Stimulated activated naive CD4-positive, alpha-beta T cell (primary cell): ENCODE results near the gene PTPRN2.
"Not testable (repeated sequence)": the region's sequence is repeated elsewhere in the genome, so short reads cannot be mapped to it uniquely, and the experiment has no call there.

ENCODE experiments used
- DNase-seq, 6 experiments: peaks; one replicate each; lab custom pipeline; 2025; lab: John Stamatoyannopoulos, UW

The PTPRN2 gene

DNA sequence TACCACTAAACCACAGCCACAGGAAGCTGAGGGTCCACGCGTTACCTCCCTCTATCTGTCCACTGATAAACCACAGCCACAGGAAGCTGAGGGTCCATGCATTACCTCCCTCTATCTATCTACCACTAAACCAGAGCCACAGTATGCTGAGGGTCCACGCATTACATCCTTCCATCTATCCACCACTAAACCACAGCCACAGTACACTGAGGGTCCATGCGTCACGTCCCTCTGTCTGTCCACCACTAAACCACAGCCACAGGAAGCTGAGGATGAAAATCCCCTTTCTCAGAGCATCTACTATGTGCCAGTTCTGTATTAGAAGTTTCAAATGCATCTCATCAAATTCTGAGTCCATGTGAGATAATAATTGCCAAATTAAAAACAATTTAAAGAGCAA lies 661.5 kb downstream of the PTPRN2 start:
- no peak for DNase-seq

DNA sequence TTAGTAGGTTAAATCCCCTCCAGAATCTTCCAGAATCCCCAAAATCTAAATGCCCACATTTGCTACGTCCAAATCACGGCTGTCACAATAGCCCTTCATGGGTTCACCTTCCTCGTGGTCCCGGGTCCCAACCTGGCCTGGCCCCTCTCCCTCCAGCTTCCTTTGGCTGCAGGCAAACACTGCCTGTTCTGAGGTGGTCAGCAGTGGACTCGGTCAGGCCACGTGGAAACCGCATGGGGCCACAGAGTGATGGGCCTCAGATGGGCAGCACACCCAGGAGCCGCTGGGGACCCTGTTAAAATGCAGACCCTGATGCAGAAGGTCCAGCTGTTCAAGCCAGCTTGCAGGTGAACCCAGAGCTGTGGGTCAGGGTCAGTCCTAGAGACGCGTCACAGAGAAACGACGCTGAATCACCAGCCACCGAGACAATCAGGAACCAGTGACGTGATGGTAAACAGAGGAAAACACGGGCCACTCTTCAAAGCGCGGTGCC lies 662.2 kb downstream of the PTPRN2 start:
- DNase-seq = no peak

DNA sequence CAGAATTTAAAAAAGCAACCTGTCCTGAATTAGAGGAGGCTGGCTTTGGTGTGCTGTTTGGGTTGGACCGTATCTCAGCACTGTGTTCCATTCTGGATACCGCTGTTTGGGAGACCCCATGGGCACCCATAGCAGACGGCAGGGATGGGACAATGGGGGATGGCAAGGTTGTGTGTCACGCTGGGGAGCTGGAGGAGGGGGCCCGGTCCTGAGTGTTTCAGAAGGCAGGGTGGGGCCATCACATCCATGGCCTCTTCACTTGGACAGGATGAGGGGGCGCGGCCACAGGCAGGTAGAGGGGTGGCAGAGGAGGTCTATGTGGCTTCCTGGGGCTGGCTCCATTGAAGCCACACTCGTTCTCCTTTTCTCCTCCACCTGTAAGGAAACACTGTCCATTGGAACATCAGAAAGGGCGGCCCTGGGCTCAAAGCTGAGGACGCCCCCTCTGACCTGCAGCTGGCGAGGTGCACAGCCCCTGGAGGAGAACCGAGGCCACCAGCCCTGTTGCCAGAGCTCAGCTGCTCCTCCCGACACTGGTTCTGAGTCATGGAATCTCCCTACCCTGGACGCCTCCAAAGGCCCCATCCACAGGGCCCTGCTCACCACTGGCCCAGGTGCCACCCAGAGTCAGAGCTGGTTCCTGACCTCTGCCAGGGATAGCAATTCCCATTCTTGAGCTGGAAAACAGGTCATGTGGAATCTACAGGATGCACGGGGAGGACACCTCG lies 663.6 kb downstream of the PTPRN2 start:
- no peak for DNase-seq

DNA sequence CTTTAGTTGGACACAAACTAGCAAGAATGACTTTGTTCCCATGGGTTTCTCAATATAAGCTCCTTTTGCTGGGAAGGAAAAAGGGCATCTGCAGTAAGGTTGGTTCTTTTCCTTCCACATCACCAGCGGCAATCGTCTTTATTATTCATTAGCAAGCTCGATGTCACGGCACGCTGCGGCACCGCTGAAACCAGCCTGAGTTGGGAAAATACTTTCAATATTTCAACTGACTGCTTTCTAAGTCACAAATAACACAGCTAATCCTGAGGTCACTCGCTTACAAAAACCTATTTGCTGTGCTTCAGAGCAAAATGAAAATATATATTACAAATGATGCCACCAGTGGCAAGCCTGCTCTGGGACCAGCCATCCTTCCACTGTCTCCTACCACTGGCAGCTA lies 665.0 kb downstream of the PTPRN2 start:
- no peak for DNase-seq

DNA sequence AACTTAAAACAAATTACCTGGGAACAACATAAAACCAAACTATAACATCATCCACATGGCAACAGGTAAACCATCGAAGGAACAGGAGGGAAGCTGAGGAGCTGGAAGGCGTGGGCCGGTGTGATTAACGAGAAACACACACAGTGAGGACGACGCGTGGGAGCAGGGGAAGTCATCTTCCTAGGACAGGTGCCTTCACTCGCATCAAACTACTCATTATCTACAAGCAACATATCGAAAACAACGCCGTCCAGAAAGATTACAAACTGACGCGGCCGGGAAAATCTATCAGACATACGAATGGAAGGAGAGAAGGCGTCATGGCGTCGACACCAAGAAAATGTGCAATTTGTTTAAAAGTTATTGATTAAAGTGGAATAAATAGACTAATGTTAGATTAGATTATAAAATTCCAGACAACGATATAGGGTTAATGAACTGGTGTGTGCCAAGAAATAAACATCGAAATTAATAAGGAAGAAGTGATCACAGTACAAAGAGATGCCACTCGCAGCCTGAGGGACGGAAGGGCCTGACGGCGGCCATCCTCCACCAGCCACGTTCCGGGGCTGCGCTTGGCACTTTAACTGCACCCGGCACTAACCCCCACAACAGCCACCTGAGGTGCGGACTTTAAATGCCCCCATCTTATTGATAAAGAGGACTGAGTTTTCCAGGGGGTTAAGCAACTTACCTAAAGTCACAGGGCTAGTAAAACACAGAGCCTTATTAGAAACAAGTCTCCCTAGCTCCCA lies 669.1 kb downstream of the PTPRN2 start:
- DNase-seq = no peak

DNA sequence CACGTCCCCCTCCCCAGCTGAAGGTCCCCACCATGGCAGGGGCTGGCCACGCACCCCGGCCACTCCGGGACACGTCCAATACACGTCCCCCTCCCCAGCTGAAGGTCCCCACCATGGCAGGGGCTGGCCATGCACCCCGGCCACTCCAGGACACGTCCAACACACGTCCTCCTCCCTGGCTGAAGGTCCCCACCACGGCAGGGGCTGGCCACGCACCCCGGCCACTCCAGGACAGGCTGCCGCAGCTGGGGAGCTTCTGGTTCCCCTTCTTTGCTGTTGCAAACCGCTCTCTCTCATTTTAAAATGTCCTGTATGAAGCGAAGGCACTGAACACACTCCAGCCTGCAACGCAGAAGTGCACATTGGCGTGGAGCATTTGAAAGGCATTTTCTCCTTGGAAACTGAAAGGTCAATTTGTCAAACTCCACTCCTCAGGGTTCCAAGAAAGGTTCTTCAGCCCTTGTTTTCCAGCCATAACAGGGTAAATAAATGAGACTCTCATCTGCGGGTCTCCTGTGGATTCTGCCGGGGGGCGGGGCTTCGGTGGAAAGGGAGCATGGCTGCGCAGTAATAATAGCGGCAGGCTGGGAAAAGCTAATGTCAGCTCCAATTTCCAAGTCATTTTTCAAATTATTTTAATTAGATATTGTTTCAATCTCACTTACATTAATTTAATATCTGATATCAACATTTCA lies 670.5 kb downstream of the PTPRN2 start:
- no peak for DNase-seq

DNA sequence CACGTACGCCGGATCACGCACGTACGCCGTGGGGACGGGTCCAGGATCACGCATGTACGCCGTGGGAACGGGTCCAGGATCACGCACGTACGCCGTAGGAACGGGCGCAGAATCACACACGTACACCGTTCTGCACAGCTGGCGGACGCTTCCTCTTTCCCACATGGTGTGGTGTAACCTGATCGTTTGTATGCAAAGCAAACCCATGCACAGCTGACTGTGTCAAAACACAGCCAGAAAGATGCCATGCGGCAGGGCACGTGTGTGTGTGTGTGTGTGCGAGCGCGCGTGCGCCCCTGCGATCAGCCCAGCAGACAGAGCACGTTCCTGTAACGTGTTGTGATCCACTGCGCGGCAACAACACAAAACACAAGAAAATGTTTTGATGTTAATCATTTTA lies 677.2 kb downstream of the PTPRN2 start:
- DNase-seq = no peak

DNA sequence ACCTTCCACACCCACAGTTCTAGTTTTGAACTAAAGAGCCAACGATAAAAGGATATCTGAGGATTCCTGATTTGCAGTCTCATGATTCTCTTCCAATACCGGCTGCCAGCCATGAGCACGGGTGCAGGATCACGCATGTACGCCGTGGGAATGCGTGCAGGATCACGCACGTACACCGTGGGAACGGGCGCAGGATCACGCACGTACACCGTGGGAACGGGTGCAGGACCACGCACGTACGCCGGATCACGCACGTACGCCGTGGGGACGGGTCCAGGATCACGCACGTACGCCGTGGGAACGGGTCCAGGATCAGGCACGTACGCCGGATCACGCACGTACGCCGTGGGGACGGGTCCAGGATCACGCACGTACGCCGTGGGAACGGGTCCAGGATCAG lies 677.6 kb downstream of the PTPRN2 start:
- DNase-seq = not testable (repeated sequence)

DNA sequence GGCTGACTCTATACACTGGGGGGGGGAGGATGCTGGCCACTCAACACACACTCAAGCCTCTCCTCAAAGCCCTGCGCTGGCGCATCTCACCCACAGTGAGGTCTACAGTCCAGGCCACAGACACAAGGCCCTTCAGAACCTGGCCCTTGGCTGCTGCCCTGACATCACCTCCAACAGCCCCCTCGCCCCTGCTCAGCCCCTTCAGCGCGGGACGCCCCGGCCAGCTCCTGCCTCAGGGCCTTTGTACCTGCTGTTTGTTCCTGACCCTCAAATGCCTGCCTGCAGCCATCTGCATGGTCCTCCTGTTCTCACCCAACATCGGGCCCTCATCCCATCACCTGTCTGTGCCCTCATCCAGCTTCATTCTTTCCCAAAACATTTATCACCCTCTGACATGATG lies 678.3 kb downstream of the PTPRN2 start:
- DNase-seq = no peak

DNA sequence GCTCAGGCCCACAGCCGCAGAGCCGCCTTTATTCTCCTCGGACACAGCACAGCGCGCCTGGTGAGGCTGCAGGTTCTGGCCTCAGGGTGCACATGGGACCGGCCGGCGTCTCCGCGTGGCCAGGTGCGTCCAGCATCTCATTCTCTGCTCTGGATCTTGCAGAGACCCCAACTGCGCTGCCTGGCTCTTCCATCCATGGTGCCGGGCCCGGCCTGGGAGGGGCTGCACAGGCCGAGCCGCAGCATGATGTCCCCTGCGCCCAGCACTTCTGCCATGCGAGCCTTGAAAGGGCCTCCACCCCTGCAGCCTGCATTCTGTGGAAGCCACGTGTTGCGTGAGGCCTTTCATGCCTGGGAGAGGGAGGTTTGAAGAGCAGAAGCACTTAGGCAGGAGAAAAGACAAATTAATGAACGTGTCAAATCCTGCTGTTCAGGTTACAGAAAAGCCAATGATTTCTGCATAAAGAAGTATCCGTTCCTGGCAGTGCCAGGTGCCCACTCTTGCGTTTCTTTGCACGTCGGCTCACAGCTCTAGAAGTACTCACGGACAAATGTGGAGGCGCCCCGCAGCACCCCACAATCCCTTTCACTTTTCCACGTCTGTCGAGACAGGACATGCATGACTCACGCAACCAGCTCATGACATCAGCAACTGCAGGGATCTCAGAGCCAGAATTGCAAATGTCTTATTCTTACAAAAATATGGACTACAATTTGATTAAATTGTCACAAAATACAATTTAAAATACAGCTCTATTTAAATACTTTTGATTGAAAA lies 679.4 kb downstream of the PTPRN2 start:
- DNase-seq = no peak

DNA sequence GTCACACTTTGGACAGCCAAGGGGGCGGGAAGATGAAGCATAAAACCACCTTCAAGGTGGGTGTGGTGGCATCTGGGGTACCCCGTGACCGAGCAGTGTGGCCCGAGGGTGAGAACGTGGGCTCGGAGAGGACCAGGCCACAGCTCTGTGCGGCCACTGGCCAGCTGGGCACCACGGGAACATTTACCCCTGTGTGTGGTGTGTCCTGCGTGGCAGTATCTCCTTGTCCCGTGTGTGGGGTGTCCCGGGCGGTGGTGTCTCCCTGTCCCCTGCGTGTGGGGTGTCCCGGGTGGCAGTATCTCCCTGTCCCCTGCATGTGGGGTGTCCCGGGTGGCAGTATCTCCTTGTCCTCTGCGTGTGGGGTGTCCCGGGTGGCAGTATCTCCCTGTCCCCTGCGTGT lies 680.5 kb downstream of the PTPRN2 start:
- DNase-seq = no peak

DNA sequence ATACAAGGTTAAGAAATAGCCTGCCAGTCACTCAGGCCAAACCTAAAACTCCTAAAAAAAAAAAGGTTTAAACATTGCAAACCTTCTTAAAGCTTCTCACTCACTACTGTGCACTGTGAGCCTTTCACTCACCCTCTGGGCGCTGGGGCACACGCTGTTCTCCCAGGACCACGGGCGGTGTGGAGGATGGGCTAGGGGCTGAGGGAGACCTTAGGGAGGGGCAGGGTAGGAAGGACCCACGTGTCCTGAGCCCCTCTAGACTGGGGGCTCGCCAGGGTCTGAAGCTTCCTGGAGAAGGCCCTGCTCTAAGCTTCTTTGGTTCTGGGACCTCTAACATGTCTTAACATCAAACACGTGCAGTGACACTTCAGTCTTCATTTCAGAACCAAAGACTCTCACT lies 681.0 kb downstream of the PTPRN2 start:
- DNase-seq = no peak

DNA sequence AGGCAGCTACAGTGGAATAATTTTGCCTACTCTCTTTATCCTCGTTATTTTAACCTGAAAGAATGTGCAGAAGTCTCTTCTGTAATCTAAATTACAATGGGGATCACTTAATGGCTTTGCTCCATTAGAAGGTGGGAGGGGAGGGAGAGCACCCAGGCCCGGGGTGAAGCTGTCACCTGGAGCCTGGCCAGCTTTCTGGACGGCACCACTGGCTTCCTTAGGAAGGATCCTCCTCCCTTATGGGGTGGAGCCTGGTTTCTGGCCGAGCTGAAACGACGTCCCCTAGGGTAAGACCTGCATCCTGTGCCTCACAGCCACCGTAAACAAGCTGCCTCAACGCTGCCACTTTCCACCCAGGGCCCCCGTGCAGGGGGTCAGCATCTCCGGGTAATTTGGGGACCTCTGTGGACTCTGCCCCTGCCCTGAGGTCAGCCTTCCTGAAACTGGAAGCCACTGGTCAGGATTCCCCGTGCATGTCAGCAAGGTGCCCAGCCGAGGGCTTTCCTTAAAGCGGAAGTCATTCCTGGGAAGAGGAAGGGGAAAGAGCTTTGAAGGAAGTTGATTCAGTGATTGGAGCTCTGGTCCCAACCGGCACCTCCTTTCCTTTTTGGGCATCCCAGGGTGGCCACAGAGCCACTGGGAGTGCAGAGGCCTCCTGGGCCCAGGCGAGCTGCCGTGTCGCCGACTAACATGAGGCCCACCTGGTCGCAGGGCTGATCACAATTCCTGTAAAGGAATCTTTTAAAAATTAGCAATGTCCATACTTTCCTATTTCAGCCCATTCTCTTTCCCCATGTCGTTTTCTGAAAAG lies 681.8 kb downstream of the PTPRN2 start:
- no peak for DNase-seq

DNA sequence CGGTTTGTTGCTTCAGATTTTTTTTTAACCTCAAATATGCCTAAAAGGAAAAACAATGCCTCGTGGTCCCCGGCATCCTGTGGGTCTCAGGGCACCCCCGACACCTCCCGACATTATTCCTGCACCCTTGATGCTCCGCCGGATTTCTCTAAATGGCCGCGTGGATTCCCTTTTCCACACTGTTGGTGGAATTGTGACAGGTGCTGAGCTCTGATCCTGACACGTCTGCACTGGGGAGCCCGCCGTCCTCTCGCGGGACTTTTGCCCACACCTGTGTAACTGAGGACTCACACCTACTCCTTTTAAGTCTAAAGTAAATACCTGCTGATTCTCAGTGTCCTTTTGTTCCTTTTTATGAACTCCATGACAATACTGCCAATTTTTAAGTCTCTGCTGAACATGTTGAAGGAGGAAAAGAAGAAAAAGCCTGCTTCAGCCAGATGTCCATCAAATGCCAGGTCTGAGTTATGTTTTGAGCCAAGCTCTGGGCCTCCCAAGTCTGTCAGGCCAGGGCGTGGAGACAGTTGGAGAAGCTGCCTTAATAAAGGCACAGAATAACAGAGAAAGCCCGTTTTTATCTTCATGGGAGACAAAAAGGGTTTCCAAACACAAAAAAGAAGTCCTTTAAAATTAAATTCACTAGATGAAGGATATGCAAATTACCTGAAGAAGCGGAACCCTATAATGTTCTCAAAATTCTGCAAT lies 682.6 kb downstream of the PTPRN2 start:
- no peak for DNase-seq

DNA sequence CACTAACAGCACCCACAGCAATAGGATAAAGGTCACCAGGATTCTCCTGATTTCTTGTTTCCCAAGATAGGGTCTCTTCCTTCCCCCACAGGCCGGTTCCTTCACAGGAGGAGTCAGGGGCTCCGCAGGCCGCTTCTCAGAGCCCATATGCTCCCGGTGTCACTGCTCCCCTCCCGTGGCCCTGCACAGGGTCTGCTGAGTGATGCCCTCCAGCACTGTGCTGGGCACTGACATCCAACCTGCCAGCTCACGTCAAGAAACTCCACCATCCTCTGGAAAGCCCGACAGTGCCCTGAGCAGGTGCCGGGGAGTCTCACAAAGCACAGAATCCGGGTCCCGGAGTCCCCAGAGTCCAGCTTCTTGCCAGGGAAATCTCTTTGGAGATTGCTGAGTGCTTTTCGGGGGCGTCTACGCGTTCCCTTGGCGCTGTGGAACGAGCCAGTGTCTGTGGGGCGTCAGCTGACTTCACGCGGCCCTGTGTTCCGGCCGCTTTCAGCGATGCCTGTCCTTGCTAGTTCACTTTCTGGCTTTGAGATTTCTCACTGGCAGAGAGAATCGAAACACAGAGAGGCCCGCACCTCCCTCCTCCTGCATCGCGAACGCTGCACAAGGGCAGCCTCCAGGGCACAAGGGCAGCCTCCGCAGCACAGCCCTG lies 683.3 kb downstream of the PTPRN2 start:
- DNase-seq = no peak

DNA sequence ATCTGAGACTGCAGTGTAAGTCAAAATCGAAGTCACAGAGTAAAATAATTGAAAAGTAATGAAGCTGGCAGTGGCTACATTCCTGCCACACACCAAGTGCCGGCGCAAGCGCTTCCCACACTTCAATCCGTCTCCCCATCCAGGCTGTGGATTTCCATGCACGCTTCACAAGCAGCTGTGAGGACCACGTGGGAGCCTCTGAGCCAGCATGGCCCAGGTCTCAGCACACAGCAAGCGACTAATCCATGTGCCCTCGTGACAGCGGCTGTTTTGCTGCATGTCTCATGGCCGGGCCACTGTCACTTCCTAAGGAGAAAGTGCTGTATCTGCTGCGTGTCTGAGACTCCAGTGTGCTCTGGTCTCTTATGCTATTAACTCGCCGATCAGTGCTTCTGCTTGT lies 683.9 kb downstream of the PTPRN2 start:
- no peak for DNase-seq

DNA sequence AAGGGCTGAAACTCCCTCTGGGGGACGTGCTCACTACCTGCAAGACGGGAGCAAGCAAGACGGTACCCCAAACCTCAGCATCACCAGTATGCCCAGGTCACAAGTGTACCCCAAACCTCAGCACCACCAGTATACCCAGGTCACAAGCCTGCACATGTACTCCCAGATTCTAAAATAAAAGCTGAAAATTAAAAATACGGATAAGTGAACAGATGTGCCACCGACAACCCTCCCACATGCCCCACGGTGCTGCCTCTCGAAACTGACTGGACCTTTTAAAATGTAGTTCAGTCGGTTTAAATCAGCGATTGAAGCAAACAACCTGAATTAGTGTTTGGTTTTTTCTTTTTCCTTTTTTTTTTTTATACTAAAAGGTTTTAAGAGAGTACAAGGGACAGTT lies 684.3 kb downstream of the PTPRN2 start:
- DNase-seq = no peak

DNA sequence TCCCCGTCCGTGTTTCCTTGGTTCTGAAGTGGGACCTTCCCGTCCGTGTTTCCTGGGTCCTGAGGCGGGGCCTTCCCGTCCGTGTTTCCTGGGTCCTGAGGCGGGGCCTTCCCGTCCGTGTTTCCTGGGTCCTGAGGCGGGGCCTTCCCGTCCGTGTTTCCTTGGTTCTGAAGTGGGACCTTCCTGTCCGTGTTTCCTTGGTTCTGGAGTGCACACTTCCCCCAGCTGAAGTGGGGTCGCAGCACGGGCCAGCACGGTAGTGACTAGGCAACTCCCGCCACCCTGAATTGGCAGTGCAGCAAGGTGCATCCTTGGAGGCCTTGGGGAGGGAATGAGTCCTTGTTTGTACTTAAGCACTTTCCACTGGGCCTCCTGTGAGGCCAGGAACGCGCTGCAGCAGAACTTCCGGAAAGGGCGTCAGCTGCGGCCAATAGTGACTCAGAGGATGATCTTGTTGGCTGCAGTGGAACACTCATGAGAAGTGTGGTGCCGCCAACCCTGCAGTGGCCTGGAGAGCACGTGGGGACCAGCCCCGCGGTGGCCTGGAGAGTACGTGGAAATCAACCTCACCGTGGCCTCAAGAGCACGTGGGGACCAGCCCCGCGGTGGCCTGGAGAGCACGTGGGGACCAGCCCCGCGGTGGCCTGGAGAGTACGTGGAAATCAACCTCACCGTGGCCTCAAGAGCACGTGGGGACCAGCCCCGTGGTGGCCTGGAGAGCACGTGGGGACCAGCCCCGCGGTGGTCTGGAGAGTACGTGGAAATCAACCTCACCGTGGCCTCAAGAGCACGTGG lies 685.6 kb downstream of the PTPRN2 start:
- not testable (repeated sequence) for DNase-seq

DNA sequence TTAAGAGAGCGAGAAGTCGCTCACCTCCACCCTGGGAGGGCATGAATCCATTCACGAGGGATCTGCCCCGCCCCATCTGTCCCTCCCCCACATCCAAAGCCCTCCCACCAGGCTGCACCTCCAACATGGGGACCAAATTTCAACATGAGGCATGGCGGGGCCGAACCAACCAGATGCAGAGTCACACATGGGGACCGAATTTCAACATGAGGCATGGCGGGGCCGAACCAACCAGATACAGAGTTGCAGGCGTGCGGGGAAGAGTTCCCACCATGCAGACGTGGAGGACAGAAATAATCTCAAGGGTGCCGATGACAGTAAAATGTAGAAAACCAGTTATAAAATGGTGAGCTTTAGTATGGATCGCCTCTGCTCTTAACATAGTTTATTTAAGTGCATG lies 686.5 kb downstream of the PTPRN2 start:
- DNase-seq = no peak
